Left cardiac atrium (tissue), 4 donors: ENCODE results near the gene KIAA0513. TPM values are rescaled to one million over a fixed set of nuclear protein-coding genes. Genes with fewer than 3 reads are reported as not detected.

Source experiments
- ATAC-seq, 2 donors: fragments of 200-7000 bp; cut with Tn5 transposase; one replicate each; pipeline ENCODE4 v1.9.1; 2020; ENCODE audit warnings: mild to moderate bottlenecking in 2 of 2, moderate library complexity in 2 of 2
- DNase-seq: peaks from one replicate; pipeline ENCODE4 v3.0.0-alpha.2; 2020
- intact Hi-C, 2 donors: fragments of 100-400 bp; cut with DNase I; formaldehyde crosslinking; loops; one replicate each; pipeline versions ENCODE4 v1.14.1 to v1.15.1; 2022 to 2023
- total RNA-seq, 2 donors: library from RNA; stranded (reverse); fragmentation: NEBNext Ultra II Directional; extraction: Animal tissue kit (Norgen Biotek cat#: 25700); gene quantifications; one replicate each; pipeline ENCODE4 v1.2.1, GENCODE V29; 2021
- donor health status: DM: no; HTN: yes; CAD: no.
- donor health status: DM: no; HTN: yes; CAD: no; lungs with severe emphysema.
- donor health status: DM: yes; HTN: yes; CAD: no.
- donor health status: Dilated cardiomyopathy.

KIAA0513 gene
- total RNA-seq, 2 donors from 2014 or later, result 9.2 to 10.4 TPM

GRCh38 chr16:85136213-85136701 lies 108.7 kb downstream of the KIAA0513 start:
- intact Hi-C loops, result no loop called here
- ATAC-seq, result peak; percentile 9 to 49
- DNase-seq, result no peak

GRCh38 chr16:85136702-85137322 lies 109.2 kb downstream of the KIAA0513 start:
- intact Hi-C loops, result no loop called here
- ATAC-seq, result peak; percentile 48 to 62
- no peak for DNase-seq

DNA sequence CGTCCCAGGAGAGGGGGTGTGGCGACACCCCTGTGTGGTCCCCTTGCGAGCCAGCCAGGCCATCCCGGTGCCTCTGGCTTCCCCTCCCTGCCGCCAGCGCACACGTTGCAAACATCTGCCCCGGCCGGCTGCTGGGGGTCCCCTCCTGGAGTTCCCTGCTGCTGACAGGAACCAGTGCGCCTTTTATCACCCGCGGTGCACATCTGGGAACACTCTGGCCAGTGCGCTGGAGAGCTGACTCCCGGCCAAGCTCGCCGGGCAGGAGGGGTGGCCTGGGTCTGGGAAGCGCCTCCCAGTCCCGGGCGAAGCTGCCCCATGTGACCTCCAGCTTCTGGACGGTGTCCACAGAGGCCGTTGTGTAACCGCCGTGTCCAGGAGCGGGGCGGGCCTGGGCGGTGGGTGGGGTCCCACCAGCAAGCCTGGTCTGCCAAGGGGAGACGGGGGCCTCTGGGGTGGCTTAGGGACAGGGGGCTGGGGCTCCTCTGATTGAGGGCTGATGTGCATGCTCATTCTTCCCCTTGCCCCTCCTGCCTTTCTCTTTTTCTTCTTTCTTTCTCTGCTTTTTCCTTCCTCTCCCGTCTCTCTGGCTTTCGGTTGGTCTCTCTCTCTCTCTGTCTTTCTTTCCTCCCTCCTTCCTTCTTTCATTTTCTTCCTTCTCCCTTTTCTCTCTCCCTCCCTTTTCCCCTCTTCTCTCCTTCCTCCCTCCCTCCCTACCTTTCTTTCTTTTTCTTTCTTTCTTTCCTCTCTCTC lies 109.9 kb downstream of the KIAA0513 start:
- intact Hi-C loops, result no loop called here
- ATAC-seq (peak; percentile 93 to 95), DNase-seq (peak; percentile 96)

DNA sequence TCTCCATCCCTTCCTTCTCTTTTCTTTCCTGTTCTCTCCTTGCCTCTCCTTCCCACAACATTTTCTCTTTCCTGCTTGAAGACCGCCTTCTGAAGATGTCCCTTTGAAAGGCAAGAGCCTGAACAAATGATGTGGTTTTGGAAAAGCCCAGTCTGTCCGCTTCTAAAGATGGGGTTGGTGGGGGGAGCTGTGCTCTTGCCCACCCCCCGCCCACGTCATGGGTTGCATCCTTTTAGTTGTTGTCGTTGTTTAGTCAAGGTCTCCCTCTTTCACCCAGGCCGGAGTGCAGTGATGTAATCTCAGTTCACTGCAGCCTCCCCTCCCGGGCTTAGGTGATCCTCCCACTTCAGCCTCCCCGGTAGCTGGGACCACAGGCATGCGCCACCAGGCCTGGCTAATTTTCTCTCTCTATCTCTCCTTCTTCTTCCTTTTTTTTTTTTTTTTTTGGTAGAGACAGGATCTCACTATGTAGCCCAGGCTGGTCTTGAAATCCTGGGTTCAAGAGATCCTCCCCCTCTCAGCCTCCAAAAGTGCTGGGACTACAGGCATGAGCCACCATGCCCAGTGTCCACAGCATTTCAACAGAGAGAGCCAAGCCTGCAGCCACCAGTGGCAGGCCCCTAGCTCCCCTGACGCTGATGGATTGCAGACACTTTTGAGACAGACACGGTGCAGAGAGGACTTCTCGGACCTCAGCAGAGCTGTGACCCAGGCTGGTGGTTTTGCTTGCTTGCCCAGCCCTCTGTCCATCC lies 110.7 kb downstream of the KIAA0513 start:
- ATAC-seq, result no peak
- intact Hi-C loops, result no loop called here
- DNase-seq, result no peak

- intact Hi-C loops, result no loop called here
- no peak for ATAC-seq
- no peak for DNase-seq
Observed at GRCh38 chr16:85138825-85139627, 111.4 kb downstream of the KIAA0513 start.

- DNase-seq (no peak), ATAC-seq (no peak)
- intact Hi-C loops, result no loop called here
Observed at GRCh38 chr16:85139881-85140339, 112.3 kb downstream of the KIAA0513 start.

- intact Hi-C loops, result no loop called here
- no peak for ATAC-seq
- DNase-seq, result no peak
Observed at GRCh38 chr16:85140455-85141012, 112.9 kb downstream of the KIAA0513 start.

GRCh38 chr16:85141491-85142128 lies 114.0 kb downstream of the KIAA0513 start:
- ATAC-seq (no peak), DNase-seq (no peak)
- intact Hi-C loops, result no loop called here

DNA sequence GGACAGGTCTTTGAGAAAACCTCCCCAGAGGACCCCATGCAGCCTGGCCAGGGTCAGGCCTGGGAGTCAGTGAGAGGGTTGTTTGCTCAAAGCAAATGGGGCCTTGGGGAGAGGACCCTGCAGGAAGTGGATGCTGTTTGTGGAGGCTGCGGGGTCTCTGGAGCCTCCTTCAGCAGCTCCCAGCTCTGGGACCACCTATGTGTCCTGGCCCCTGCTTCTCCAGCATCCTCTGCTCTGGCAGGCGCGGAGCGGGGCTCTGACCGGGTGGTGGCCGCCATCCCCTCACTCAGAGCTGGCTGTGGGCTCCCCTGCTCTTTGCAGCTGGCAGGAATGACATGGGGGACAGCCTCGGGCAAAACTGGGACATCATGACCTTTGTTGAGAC lies 114.5 kb downstream of the KIAA0513 start:
- DNase-seq (no peak), ATAC-seq (no peak)
- intact Hi-C loops, result no loop called here

- intact Hi-C loops, result no loop called here
- DNase-seq, result no peak
- ATAC-seq, result no peak
Observed at GRCh38 chr16:85142771-85143211, 115.2 kb downstream of the KIAA0513 start.

Other genes starting within 250 kb of the KIAA0513 start
- gene CRISPLD2, start 207.8 kb upstream of the KIAA0513 start, total RNA-seq, result 10 to 100 TPM; 36.1 to 58.3 TPM
- gene ZDHHC7, start 16.3 kb upstream of the KIAA0513 start, total RNA-seq, result 10 to 100 TPM; 33.2 to 35.2 TPM
- not detected for gene CIBAR2, start 84.7 kb downstream of the KIAA0513 start, total RNA-seq